Measurements from ENCODE around the gene S1PR2. TPM values are rescaled to one million over a fixed set of nuclear protein-coding genes. Genes with fewer than 3 reads are reported as not detected.

S1PR2 gene
- total and polyA plus RNA-seq, 9 of the 15 experiments (the other 6 are each of a cell fraction or from before 2014, with no cell fraction given): 1.5 to 3.9 (median 2.0) TPM

GRCh38 chr19:10230861-10231611 lies at the start of gene S1PR2 (continued):
- peak; percentile 91 for TF ChIP-seq REST (IDR thresholded peaks at IDR 0.05; ENCODE audit: borderline replicate concordance)
- TF ChIP-seq REST (CRISPR knock-in tag; IDR thresholded peaks at IDR 0.05; ENCODE audit: low read depth): no peak
- TF ChIP-seq TEAD1 (CRISPR knock-in tag; IDR thresholded peaks at IDR 0.05): peak in 1 of 2 experiments; percentile 11; a peak in 1 of 4 replicates
- peak in 1 of 2 experiments; percentile 53; a peak in 2 of 4 replicates for TF ChIP-seq NONO (IDR thresholded peaks at IDR 0.05; ENCODE audit: low read depth in 2 of 2, low read length in 1 of 2)
- TF ChIP-seq HNRNPL (IDR thresholded peaks at IDR 0.05; ENCODE audit: low read depth, low read length): 0 out of 2 replicates have a peak, but pooled peaks have one; percentile 42
- no peak for TF ChIP-seq SMARCE1 (IDR thresholded peaks at IDR 0.05)
- TF ChIP-seq CTBP1 (IDR thresholded peaks at IDR 0.05; ENCODE audit: borderline replicate concordance): peak; percentile 49
- TF ChIP-seq PYGO2 (tag; IDR thresholded peaks at IDR 0.05): no peak
- TF ChIP-seq CREM (IDR thresholded peaks at IDR 0.05; ENCODE audit: low read depth): peak; percentile 94
- peak in 1 of 2 experiments; percentile 35; a peak in 1 of 4 replicates for TF ChIP-seq SIN3A (IDR thresholded peaks at IDR 0.05; ENCODE audit: borderline replicate concordance in 2 of 2, control insufficient read depth in 1 of 2, low read depth in 2 of 2, low read length in 2 of 2)
- peak; percentile 76 for TF ChIP-seq RB1 (IDR thresholded peaks at IDR 0.05; ENCODE audit: low read depth)
- TF ChIP-seq PCBP1 (IDR thresholded peaks at IDR 0.05; ENCODE audit: low read depth, low read length, poor library complexity, severe bottlenecking): peak; percentile 82
- no peak; the same call in 1 of the 2 replicates for TF ChIP-seq MTA3 (IDR thresholded peaks at IDR 0.05; ENCODE audit: borderline replicate concordance)
- peak; percentile 65; the same call in 1 of the 2 replicates for TF ChIP-seq KDM2B (CRISPR knock-in tag; IDR thresholded peaks at IDR 0.05)
- peak in 1 of 2 experiments; percentile 79; a peak in 1 of 4 replicates for TF ChIP-seq UBTF (IDR thresholded peaks at IDR 0.05; ENCODE audit: borderline replicate concordance in 1 of 2, low read depth in 2 of 2, low read length in 2 of 2)

Data from K562 (cell line).